ENCODE data around the gene CCDC188. TPM values are rescaled to one million over a fixed set of nuclear protein-coding genes. Genes with fewer than 3 reads are reported as not detected.

The CCDC188 gene
- total and polyA plus RNA-seq, 2 donors (not counting 1 experiment from before 2014, with no cell fraction given), result not detected

DNA sequence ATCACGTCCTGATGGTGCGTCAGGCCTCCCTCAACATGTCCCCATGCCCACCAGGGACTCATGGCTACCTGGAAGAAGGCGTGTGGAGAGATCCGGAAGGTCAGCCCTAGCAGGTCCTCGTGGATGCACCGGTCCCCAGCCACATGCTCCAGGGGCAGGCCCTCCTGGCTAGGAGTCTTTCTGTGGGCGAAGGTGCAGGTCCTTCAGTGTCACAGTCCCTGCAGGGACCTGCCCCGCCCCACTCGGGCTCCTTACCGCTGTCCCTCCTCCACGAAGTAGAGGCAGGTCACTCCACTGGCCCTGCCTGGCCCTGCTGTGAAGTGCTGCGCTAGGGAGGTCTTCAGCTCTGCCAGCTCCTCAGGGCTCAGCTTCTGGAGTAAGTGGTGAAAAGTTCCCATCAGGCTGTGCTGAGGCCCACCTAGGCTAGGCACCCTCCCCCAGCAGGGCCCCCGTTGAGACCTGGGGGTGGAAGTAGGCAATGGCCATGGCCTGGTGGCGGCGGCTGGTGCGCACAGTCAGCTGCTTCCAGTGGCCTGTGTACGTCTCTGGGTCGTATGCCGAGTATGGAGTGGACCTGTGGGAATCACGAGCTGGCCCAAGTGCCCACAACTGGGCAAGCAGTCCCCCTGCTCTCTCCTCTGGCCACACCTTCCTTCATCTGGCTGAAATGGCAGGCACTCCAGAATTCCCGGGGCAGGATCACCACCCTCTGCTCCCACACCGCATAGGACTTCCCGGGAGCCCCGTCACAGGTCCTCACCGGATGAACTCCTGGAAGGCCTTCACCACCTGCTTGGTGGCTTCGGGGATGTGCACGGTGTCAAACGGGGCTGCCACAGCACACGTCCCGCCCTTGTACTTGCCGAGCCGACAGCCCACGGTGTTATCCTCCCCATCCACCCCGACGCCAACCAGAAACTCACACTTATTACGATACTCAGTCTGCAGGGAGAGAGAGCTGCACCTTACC, 36.1 kb downstream of the CCDC188 start:
- WGBS (ENCODE audit: insufficient coverage), result 96% methylated on average over 30 of the region's 36 CpGs
- Histone ChIP-seq H3K79me2 (ENCODE audit: control insufficient read depth, insufficient read depth, low read length) (peaks cover 39% of the 10 kb centered on the region), H3K27ac (ENCODE audit: low read length in 2 of 2) (no peak overlapping the region), H3K9ac (ENCODE audit: low read length) (no peak overlapping the region), H3K27me3 (replicated peaks in 1 of 4; ENCODE audit: control extremely low read depth in 1 of 4, control insufficient read depth in 3 of 4, insufficient read depth in 4 of 4, low read length in 3 of 4) (no peaks in the 10 kb centered on the region), H3K4me3 (ENCODE audit: control extremely low read depth in 1 of 5, extremely low read depth in 1 of 5, insufficient read depth in 1 of 5, low read depth in 2 of 5, low read length in 4 of 5) (no peak overlapping the region), H3K9me3 (ENCODE audit: control extremely low read depth in 1 of 3, control insufficient read depth in 2 of 3, insufficient read depth in 1 of 3, low read length in 2 of 3) (no peaks in the 10 kb centered on the region), H3K4me2 (replicated peaks; ENCODE audit: low read depth, low read length, poor library complexity, severe bottlenecking) (no peak overlapping the region), H2AFZ (ENCODE audit: insufficient read depth, low read depth, low read length, poor library complexity, severe bottlenecking) (no peak overlapping the region), H3K36me3 (replicated peaks in 1 of 2; ENCODE audit: control extremely low read depth in 1 of 2, control insufficient read depth in 1 of 2, extremely low read depth in 1 of 2, insufficient read depth in 2 of 2, low read length in 1 of 2) (peaks cover 0 to 39% of the 10 kb centered on the region in 2 experiments), H4K20me1 (ENCODE audit: control insufficient read depth, insufficient read depth, low read length, poor library complexity, severe bottlenecking) (peaks cover 28% of the 10 kb centered on the region), H3K4me1 (ENCODE audit: control insufficient read depth in 2 of 2, insufficient read depth in 2 of 2, low read length in 2 of 2) (peaks cover 19 to 44% of the 10 kb centered on the region in 2 donors)
- POLR2A ChIA-PET, result no interaction called here
- TF ChIP-seq, protein P1, sequence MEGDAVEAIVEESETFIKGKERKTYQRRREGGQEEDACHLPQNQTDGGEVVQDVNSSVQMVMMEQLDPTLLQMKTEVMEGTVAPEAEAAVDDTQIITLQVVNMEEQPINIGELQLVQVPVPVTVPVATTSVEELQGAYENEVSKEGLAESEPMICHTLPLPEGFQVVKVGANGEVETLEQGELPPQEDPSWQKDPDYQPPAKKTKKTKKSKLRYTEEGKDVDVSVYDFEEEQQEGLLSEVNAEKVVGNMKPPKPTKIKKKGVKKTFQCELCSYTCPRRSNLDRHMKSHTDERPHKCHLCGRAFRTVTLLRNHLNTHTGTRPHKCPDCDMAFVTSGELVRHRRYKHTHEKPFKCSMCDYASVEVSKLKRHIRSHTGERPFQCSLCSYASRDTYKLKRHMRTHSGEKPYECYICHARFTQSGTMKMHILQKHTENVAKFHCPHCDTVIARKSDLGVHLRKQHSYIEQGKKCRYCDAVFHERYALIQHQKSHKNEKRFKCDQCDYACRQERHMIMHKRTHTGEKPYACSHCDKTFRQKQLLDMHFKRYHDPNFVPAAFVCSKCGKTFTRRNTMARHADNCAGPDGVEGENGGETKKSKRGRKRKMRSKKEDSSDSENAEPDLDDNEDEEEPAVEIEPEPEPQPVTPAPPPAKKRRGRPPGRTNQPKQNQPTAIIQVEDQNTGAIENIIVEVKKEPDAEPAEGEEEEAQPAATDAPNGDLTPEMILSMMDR (IDR thresholded peaks at IDR 0.05), result no peak
- no peak for TF ChIP-seq EZH2 (IDR thresholded peaks at IDR 0.05; ENCODE audit: borderline replicate concordance, insufficient read depth, low read depth, low read length, poor library complexity, severe bottlenecking)
- Mint-ChIP-seq H3K27ac (peak overlapping the region; percentile 77), H3K4me1 (peaks cover 32% of the 10 kb centered on the region), H3K4me3 (peak overlapping the region; percentile 60), H3K9me3 (ENCODE audit: insufficient read depth) (no peaks in the 10 kb centered on the region), H3K27me3 (no peaks in the 10 kb centered on the region)
- intact Hi-C loops (cut with micrococcal nuclease), result loop anchor here (5.0 to 10.0 kb wide), 2 partner anchors 740 to 888 kb away; partner anchors contain the start of genes PI4KA, SNAP29 and THAP7
- ATAC-seq (ENCODE audit: low read depth) (no peak), DNase-seq (peak; percentile 13)
- CTCF ChIA-PET, result no interaction called here
